Measurements from ENCODE around the gene USP49.

- TF ChIP-seq CTCF (IDR thresholded peaks at IDR 0.05) (no peak), POLR2A (IDR thresholded peaks at IDR 0.05) (no peak)
Observed at GRCh38 chr6:41836660-41837052, 58.5 kb downstream of the USP49 start.
